ENCODE results near the gene RNU1-4.
"Not testable (repeated sequence)": the region's sequence is repeated elsewhere in the genome, so short reads cannot be mapped to it uniquely, and the experiment has no call there.

The RNU1-4 gene

DNA sequence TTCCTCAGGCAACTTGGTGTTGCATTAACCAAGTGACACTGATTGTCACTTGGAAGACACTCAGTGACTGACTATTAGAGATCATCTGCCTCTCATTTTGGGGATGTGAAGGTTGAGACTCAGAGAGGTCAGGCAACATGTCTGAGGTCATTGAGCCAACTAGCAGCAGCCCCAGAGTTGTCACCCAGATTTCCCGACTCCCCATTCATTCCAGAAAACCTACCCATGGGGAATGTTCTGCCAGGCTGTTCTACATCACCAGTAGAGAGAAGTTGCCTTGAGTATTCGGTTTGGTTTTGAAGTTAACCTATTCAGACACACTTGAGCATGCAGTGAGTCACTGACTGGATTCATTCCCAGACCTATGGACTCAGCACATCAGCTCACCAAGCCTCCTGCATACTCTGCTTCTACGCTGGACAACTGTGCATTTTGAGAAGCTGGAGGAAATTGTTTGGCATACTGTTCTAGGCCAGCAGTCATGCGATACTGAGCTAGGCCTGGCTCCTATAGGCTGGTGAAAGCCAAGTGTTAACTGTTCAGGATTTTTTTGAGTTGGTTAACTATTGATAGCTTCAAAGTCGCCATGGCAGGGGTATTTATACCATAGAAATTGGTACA, 29.9 kb downstream of the RNU1-4 start:
- DNase-seq (ENCODE audit: low read depth): not testable (repeated sequence)

DNA sequence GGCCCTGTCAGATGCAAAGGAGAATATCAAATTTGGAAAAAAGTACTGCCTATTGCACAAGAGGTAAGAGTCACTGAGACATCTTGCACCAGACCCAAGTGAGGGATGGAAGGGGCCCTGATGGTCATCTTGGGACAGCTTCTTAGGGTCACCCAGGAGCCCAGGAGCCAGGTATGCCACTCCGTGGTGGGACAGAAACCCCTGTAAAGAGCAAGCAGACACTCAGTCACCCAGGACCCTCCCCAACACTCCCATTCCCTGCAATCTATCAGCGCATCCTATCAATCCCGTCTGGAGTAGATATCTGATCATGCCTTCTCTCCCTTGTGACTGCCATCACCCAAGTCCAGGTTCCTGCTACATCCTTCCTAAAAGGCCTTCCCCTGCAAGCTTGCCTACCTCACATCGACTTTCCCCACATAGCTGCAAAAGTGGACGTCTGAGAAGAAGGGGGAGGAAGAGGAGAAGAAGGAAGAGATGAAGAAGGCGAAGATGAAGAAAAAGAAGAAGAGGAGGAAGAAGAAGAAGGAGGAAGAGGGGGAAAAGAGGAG, 30.7 kb downstream of the RNU1-4 start:
- not testable (repeated sequence) for DNase-seq (ENCODE audit: low read depth)

DNA sequence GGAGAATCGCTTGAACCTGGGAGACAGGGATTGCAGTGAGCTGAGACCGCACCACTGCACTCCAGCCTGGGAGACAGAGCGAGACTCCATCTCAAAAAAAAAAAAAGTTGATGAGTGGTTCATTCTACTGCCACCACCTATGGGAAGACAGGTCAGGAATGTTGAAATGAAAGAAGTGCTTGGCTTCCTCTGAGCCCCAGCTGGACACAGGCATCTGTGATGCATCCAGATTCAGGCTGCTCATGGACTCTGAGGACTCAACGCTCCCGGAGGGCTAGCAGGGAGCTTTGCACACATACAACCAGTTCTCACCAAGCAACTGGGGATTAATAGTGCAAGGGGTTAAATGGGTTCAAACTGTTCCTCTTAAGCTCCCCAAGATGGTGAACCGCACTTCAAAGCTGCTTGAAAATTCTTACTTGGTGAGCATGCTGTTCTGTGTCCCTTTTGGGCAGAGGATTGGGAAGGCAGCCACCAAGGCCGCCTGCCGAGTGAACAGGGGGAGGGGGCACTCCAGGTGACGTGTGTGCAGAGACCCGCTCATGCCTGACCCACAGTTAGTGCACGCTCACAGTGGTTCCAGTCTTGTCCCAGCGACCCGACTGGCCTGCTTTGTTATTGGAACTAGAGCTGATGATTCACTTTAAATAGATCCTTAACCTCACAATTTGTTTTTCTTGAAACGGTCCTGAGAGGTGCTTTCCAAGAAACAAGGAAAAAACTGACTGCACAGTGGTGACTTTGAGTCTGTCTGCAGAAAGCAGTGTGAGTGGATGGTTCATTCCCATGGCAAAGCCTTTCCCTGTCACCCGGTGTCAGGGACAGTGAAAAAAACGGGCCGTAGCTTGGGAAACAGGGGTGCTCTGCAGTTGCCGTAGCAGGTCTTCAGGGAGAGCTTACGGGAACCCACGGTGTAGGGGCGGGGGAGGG, 32.2 kb downstream of the RNU1-4 start:
- not testable (repeated sequence) for DNase-seq (ENCODE audit: low read depth)

DNA sequence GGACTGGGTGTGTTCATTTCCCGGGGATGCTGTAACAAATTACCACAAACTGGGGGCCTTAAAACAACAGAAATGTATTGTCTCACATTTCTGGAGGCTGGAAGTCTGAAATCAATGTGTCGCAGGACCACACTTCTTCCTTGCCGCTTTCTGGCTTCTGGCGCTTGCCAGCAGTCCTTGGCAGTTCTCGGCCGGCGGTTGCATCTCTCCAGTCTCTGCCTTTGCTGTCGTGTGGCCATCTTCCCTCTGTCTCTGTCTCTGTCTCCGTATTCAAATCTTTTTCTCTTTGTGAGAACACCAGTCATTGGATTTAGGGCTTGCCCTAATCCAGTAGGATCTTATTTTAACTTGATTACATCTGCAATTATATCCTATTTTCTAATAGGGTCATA, 32.9 kb downstream of the RNU1-4 start:
- DNase-seq (ENCODE audit: low read depth): not testable (repeated sequence)

DNA sequence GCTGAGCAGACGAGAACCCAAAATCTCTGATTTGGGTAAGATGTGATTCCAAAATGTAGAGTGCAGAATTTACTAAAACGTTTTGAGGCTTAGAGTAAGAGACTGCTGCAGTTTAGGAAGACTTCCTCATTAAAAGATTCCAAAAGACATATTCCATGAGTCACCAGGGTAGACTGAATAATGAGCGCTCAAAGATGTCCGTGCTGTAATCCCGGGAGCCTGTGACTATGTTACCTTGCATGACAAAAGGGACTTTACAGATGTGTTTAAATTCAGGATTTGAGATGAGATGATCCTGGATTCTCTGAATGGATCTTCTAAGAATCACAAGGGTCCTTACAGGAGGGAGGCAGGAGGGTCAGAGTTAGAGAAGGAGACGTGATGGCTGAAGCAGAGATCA, 33.4 kb downstream of the RNU1-4 start:
- DNase-seq (ENCODE audit: low read depth): not testable (repeated sequence)

DNA sequence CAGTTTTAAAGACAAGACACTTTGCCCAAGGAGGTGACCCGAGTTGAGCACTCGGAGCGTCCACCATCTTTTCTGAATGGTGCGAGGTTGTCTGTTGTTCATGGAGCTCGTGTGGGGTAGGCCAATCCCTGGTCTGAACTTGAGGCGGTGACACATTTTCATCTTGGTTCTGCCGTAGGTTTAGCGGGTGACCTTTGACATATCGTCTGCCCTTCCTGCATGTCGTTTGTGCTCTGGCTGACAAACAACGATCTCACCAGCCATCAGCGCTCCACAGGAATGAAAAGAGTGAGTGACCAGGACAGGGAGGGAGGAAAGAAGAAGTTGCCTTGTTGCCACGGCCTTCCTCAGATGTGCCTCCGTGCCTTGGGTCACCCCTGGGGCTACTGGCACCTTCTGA, 34.5 kb downstream of the RNU1-4 start:
- not testable (repeated sequence) for DNase-seq (ENCODE audit: low read depth)

DNA sequence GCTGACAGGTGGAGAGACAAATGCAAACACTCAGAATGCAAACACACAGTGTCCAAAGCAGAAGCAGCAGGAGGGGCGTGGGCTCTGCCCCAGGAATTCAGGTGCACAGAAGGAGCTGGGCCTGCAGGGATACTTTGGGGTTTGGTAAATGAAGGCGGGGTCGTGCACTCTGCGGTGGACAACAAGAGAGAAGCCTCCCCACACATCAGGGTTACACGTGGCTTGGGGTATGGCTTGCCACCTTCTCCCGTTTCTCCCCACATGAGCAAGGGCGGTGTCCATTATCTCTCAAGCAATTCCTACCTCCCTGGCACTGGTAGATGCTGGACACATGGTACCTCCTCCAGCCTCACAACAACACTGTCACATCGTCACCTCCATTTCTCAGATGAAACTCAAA, 35.0 kb downstream of the RNU1-4 start:
- DNase-seq (ENCODE audit: low read depth): not testable (repeated sequence)

DNA sequence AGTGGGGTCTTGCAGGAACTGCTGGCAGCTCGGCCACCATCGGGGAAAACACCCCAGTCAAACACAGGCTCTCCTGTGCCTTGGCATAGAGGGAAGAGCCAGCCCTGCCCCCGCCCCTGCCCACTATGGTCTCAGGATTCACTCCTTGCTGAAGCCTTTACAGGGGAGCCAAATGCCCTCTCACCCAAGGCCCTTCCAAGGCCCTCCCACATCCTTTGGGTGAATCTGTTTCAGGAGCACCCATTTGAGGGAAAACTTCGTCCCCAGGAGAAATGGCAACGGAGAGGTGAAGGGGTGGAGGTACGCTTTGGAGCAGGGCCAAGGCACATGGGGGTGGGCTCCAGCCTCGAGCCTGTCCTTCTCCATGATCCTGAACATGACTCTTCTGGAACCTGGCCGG, 35.9 kb downstream of the RNU1-4 start:
- DNase-seq (ENCODE audit: low read depth): not testable (repeated sequence)

DNA sequence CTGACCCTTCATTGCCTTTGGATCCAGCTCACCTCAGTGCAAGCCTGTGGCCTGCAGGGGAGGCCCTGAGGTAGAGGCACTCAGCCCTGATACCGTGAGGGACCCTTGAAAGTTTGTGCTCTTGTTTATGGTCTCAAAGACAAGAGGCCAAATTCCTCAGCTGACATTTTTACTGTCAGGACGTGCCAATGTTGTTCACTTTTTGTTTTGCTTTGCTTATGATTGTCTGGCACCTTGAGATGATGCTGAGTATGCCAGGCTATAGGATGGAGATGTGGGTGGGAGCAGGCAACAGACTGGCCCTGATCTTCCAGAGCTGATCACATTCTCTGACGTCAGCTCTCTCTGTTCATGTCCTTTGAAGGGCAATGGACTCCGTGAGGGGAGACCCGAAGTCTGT, 36.5 kb downstream of the RNU1-4 start:
- DNase-seq (ENCODE audit: low read depth): not testable (repeated sequence)

DNA sequence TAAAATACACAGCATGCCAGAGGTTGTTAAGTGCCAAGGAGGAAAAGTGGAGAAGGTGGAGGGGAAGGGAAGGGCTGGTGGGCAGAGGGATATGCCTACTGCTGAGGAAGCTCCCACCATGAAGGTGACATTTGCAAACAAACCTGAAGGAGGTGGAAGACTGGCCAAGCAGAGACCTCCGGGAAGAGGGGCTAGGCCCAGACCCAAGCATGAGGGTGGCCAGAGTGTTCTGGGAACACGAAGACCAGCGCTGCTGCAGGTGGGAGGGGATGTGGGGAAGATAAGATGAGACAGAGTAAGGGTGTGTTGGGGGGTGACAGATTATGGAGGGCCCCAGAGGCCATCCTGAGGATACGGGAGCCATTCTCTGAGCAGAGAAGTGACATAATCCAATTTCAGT, 37.5 kb downstream of the RNU1-4 start:
- not testable (repeated sequence) for DNase-seq (ENCODE audit: low read depth)

DNA sequence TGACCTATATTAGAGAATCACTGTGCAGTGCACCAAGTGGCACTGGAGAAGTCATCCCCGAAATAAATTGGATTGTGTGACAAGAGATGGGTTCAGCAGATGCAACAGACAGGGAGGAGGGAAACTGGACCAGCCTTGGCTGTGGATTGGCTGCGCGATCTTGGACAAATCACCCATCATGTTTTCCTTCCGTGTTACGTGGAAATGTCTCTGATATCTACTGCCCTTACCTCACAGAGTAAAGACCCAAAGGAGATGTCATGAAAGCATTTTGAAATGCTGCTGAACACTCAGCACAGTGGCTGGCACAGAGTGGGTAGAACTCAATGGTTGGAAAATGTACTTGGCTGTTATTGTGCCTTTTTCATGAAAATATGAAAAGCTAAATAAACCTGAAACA, 39.2 kb downstream of the RNU1-4 start:
- DNase-seq (ENCODE audit: low read depth): not testable (repeated sequence)

DNA sequence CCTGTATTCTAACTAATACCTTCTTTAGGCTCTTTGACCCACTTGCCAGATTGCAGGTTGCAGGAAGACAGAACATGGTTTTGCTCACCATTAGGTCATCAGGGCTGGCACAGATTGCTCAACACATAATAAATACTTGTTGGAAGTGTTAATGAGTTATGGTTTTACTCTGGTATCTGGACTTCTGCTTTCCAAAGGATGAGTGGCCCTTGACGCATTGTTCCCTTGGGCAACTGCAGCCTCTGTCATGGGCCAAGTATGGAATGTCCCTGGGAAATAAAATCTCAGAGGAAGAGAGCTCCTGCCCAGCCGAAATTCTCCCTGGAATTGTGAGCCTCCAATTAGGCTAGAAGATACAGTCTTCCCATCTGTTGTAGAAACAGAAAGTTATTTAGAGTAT, 40.7 kb downstream of the RNU1-4 start:
- not testable (repeated sequence) for DNase-seq (ENCODE audit: low read depth)

DNA sequence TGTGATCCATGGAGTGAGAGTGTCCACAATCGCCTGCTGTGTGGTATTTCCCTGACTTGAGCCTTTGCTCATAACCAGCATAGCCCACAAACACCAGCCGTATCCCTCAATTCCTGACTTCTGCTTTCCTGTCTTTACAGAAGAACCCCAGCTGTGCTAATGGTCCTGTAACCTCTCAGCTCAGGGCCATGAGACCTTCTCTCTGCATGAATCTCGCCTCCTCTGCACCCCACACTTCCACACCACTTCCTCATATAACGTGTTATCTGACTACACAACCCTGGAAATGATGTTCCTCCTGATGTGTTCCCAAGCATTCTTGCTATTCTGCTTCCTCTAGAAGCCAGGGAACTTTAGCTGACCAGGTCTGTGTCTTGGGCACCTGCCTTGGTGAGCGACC, 41.3 kb downstream of the RNU1-4 start:
- not testable (repeated sequence) for DNase-seq (ENCODE audit: low read depth)

DNA sequence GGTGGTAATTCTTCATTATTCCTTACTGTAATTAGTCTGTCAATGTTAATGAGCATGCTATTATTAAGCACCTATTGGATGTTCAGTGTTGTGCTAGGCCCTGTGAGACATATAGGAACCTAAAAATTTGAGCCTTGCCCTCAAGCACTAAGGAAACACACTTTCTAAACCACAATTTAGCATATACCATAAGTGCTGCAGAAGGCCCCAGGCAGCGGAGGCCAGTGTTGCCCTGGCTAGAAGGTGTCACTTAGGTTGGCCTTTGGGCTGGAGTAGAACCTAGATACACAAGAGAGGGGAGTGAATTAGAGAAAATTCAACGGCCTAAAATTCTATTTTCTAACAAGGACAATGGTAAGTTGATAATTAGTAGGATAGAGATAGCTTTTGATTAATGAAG, 44.6 kb downstream of the RNU1-4 start:
- DNase-seq (ENCODE audit: low read depth): not testable (repeated sequence)

DNA sequence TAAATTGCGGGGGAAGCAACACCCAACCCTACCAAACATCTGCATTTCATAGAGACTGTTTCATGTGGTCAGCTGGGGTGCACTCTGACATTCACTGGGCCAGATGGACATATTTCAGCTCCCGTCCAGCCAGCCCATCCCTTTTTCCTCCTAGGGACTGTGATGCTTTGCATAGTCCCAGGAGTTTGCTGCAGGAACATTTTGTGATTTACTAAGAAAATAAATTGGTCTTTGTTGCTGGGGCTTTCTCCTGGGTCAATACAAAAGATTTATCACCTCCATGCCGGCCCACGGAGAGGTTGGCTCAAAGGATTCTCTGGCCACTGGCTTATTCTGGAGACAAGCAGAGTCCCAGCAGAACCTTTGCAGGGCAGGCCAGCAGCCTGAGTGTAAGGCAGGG, 46.0 kb downstream of the RNU1-4 start:
- DNase-seq (ENCODE audit: low read depth): not testable (repeated sequence)

DNA sequence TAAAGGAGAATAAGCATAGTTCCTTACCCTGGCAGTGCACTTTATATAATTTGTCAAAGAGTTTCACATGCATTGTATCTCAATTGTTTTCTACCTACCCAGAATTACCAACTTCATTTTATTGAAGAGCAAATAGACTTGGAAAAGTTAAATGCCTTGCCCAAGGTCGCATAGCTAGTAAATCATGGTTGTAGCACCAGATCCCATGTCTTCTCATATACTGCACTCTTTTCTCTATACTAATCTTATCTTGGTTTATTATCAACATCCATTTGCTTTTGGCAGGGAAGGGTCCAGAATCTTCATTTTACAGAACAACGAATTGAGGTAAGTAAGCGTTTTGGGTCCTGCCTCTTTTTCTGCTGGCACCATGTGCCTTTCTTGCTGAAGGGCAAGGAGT, 46.9 kb downstream of the RNU1-4 start:
- not testable (repeated sequence) for DNase-seq (ENCODE audit: low read depth)

DNA sequence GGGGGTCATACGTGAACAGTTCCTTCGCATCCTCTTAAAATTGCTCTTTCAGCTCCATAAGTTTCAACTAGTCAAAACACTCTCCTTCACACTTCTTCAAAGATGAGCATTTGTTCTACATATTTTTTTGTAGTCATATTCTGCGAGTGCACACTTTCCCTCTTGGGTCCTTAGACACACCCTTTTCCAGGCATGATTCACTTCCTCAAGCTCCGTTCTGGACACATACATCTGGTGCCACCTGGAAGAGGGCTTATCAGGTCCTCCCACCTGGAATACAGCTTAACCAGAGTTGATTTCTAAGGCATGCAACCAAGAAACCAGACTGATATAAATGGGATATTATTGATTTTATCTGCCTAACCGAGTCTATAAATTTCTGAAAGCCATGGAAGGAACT, 47.4 kb downstream of the RNU1-4 start:
- DNase-seq (ENCODE audit: low read depth): not testable (repeated sequence)

Measured in stimulated activated CD8-positive, alpha-beta memory T cell treated with anti-CD3 and anti-CD28 coated beads, Interleukin-7, amount 100 ng/mL, for 24 hours (primary cell).